Measurements from ENCODE around the gene COX6B2. TPM values are rescaled to one million over a fixed set of nuclear protein-coding genes. Genes with fewer than 3 reads are reported as not detected.

Gene COX6B2
- total and polyA plus RNA-seq, 2 of the 8 experiments (the other 6 are each of a cell fraction or from before 2014, with no cell fraction given), result 4.9 to 6.4 TPM

- Histone ChIP-seq H3K36me3 (ENCODE audit: control insufficient read depth in 2 of 4, insufficient read depth in 4 of 4, low read length in 3 of 4) (peaks cover 0 to 5% (median 2%) of the 10 kb centered on the region in 4 experiments; a peak in 5 of 8 replicates), H3K79me2 (ENCODE audit: control insufficient read depth in 1 of 2, insufficient read depth in 2 of 2, low read length in 2 of 2) (peaks cover 11 to 12% of the 10 kb centered on the region in 2 experiments; a peak in 3 of 4 replicates), H3K27ac (ENCODE audit: low read depth, low read length) (no peak overlapping the region), H4K91ac (replicated peaks; ENCODE audit: insufficient read length, low read length) (no peak overlapping the region), H3K9ac (replicated peaks in 1 of 4; ENCODE audit: extremely low read depth in 1 of 4, low read depth in 3 of 4, low read length in 3 of 4) (no peak overlapping the region), H2BK12ac (ENCODE audit: low read depth, low read length) (no peak overlapping the region), H4K20me1 (replicated peaks in 1 of 2; ENCODE audit: control insufficient read depth in 1 of 2, insufficient read depth in 2 of 2, low read length in 2 of 2) (peaks cover 5 to 22% of the 10 kb centered on the region in 2 experiments), H3K18ac (ENCODE audit: extremely low read depth, low read length) (no peak overlapping the region), H3K9me3 (ENCODE audit: insufficient read depth in 2 of 2, low read depth in 1 of 2, low read length in 1 of 2) (no peaks in the 10 kb centered on the region), H3K23me2 (ENCODE audit: low read depth, low read length) (peaks cover 33% of the 10 kb centered on the region), H2BK20ac (ENCODE audit: low read length) (no peak overlapping the region), H4K5ac (ENCODE audit: insufficient read length, low read depth, low read length) (no peak overlapping the region), H2BK15ac (ENCODE audit: low read length) (0 out of 2 replicates have a peak overlapping the region, but pooled peaks have one; percentile 8), H3K23ac (ENCODE audit: insufficient read length) (no peak overlapping the region), H3K4me3 (ENCODE audit: extremely low read depth in 1 of 4, insufficient read depth in 2 of 4, low read depth in 3 of 4, low read length in 4 of 4) (no peak overlapping the region), H3K4ac (replicated peaks; ENCODE audit: insufficient read length, low read depth, low read length) (no peak overlapping the region), H3K4me1 (replicated peaks in 1 of 4; ENCODE audit: control insufficient read depth in 3 of 4, insufficient read depth in 4 of 4, low read length in 3 of 4) (peaks cover 0 to 36% (median 20%) of the 10 kb centered on the region in 4 experiments; a peak in 6 of 7 replicates), H3K79me1 (ENCODE audit: low read depth, low read length) (peaks cover 8% of the 10 kb centered on the region; the same call in 1 of the 2 replicates), H3K4me2 (ENCODE audit: insufficient read depth in 1 of 2, low read depth in 2 of 2, low read length in 2 of 2) (no peak overlapping the region), H2AFZ (ENCODE audit: low read length) (no peak overlapping the region), H4K8ac (ENCODE audit: extremely low read depth, insufficient read depth, low read length) (no peak overlapping the region), H2BK5ac (ENCODE audit: low read depth, low read length) (no peak overlapping the region), H3K14ac (ENCODE audit: insufficient read length) (no peak overlapping the region), H3K27me3 (replicated peaks in 1 of 4; ENCODE audit: control insufficient read depth in 3 of 4, extremely low read depth in 1 of 4, insufficient read depth in 3 of 4, low read length in 3 of 4) (peaks cover 0 to 16% (median 12%) of the 10 kb centered on the region in 4 experiments; a peak in 4 of 7 replicates), H2AK5ac (ENCODE audit: low read depth, low read length) (0 out of 2 replicates have a peak overlapping the region, but pooled peaks have one; percentile 26), H2BK120ac (replicated peaks; ENCODE audit: low read depth, low read length) (no peak overlapping the region), H3K56ac (replicated peaks; ENCODE audit: insufficient read length, low read depth, low read length) (no peak overlapping the region)
- CTCF ChIA-PET (ENCODE audit: partially characterized antibody), result interaction anchor here (0.9 to 3.2 kb wide), 3 partner anchors 31 to 85 kb away, joined by 3 to 37 read pairs (median 4); no protein-coding TSS in a partner anchor
- 91 to 100% methylated on average over 3 to 5 of the region's 5 CpGs for WGBS, 2 experiments (ENCODE audit: extremely low coverage in 1 of 2, insufficient coverage in 1 of 2, insufficient read length in 1 of 2, insufficient replicate concordance in 2 of 2, low coverage in 1 of 2, low lambda C conversion rate in 2 of 2, missing lambda C conversion rate in 1 of 2)
- FAIRE-seq, result no peak
- POLR2A ChIA-PET (ENCODE audit: partially characterized antibody), result interaction anchor here (3.3 to 26.7 kb wide), 3 partner anchors 11 to 33 kb away, joined by 24 to 874 read pairs (median 39); partner anchors contain the start of gene UBE2S
- TF ChIP-seq E2F6 (IDR thresholded peaks at IDR 0.05) (no peak), CBX8 (IDR thresholded peaks at IDR 0.05; ENCODE audit: borderline replicate concordance, low read depth, low read length) (no peak), MAX (IDR thresholded peaks at IDR 0.05) (no peak), ATF3 (IDR thresholded peaks at IDR 0.05; ENCODE audit: insufficient read depth, low read depth, low read length) (no peak)
- no peak for DNase-seq (ENCODE audit: low read depth in 1 of 2, low spot score in 2 of 2)
Observed at GRCh38 chr19:55382013-55382412, 27.5 kb upstream of the COX6B2 start.

Measured in H1 (cell line).